ENCODE measurements around the gene C6orf47.

Gene C6orf47

GRCh38 chr6:31659649-31660380 is 763 bp downstream of the C6orf47 start:
- peak; percentile 51 to 66 for DNase-seq

GRCh38 chr6:31658983-31659648 is 1.5 kb downstream of the C6orf47 start:
- DNase-seq = no peak

- no peak for DNase-seq
Measured at GRCh38 chr6:31658158-31658688, 2.4 kb downstream of the C6orf47 start.

- peak in 1 of 2 experiments; percentile 36 for DNase-seq
Measured at GRCh38 chr6:31657406-31658157, 3.0 kb downstream of the C6orf47 start.

- no peak for DNase-seq
Measured at GRCh38 chr6:31655349-31656237, 5.0 kb downstream of the C6orf47 start, which contains the start of gene APOM. Gene APOM, plus strand, starts transcription at chr6:31655894. Its CDS starts 73 bp downstream, at chr6:31655967.

GRCh38 chr6:31654574-31655348 is 5.8 kb downstream of the C6orf47 start:
- no peak for DNase-seq

GRCh38 chr6:31652925-31653724 is 7.5 kb downstream of the C6orf47 start:
- DNase-seq = peak in 1 of 2 experiments; percentile 89

- peak in 1 of 2 experiments; percentile 75 for DNase-seq
Measured at GRCh38 chr6:31651602-31652191, 8.9 kb downstream of the C6orf47 start.

GRCh38 chr6:31645325-31645724 is 15.3 kb downstream of the C6orf47 start:
- no peak for DNase-seq

GRCh38 chr6:31643818-31644454 is 16.6 kb downstream of the C6orf47 start:
- DNase-seq = no peak

GRCh38 chr6:31642798-31643570 is 17.6 kb downstream of the C6orf47 start:
- no peak for DNase-seq

GRCh38 chr6:31641370-31641769 is 19.2 kb downstream of the C6orf47 start:
- DNase-seq = no peak

- no peak for DNase-seq
Measured at GRCh38 chr6:31640612-31641011, 20.0 kb downstream of the C6orf47 start.

GRCh38 chr6:31639449-31639861 is 21.1 kb downstream of the C6orf47 start:
- DNase-seq = peak; percentile 53 to 63

GRCh38 chr6:31639043-31639442 is 21.5 kb downstream of the C6orf47 start:
- DNase-seq = no peak

GRCh38 chr6:31636698-31637596 is 23.6 kb downstream of the C6orf47 start:
- no peak for DNase-seq

- no peak for DNase-seq
Measured at GRCh38 chr6:31634969-31635575, 25.5 kb downstream of the C6orf47 start.

Measured in activated CD4-positive, alpha-beta T cell treated with anti-CD3 and anti-CD28 coated beads, Interleukin-2, amount 50 U/mL, for 48 hours (primary cell).